Ascending aorta (tissue), 2 donors: Measurements from ENCODE around the gene ABR. TPM values are rescaled to one million over a fixed set of nuclear protein-coding genes. Genes with fewer than 3 reads are reported as not detected.

Experiments
- DNase-seq, 2 donors: peaks; one replicate each; pipeline ENCODE4 v3.0.0-alpha.2; 2019; ENCODE audit warnings: low spot score in 2 of 2
- H3K27ac ChIP-seq, 2 donors: fragments of 200-600 bp; sonication (generic); one replicate each; pipeline ENCODE4 v1.5.1; 2016 to 2017; ENCODE audit warnings: mild to moderate bottlenecking in 1 of 2
- H3K27me3 ChIP-seq: fragments of 200-600 bp; sonication (generic); one replicate; pipeline ENCODE4 v1.5.1; 2017
- H3K36me3 ChIP-seq, 2 donors: fragments of 200-600 bp; sonication (generic); one replicate each; pipeline ENCODE4 v1.5.1; 2016
- H3K4me1 ChIP-seq, 2 donors: fragments of 200-600 bp; sonication (generic); one replicate each; pipeline ENCODE4 v1.5.1; 2016 to 2017; ENCODE audit warnings: mild to moderate bottlenecking in 1 of 2
- H3K4me3 ChIP-seq, 2 donors: fragments of 200-600 bp; sonication (generic); one replicate each; pipeline ENCODE4 v1.5.1; 2016 to 2017; ENCODE audit warnings: mild to moderate bottlenecking in 1 of 2
- H3K9me3 ChIP-seq, 2 donors: fragments of 200-600 bp; sonication (generic); one replicate each; pipeline ENCODE4 v1.5.1; 2016
- intact Hi-C: fragments of 100-400 bp; cut with DNase I; formaldehyde crosslinking; loops from one replicate; pipeline ENCODE4 v1.15.1; 2023
- total RNA-seq: library from RNA; depleted of rRNA; stranded (reverse); fragments of >200 nt; gene quantifications from one replicate; pipeline ENCODE4 v1.1.0, GENCODE V29; 2016
- TF ChIP-seq, protein P1 (sequence below), 3 experiments: fragments of 200-600 bp in 2 of 3; fragments of 450-650 bp in 1 of 3; sonication (generic) in 2 of 3; IDR thresholded peaks; one replicate each; pipeline ENCODE4 v1.5.1; 2016 to 2019; ENCODE audit warnings: antibody characterized with exemption in 3 of 3, mild to moderate bottlenecking in 1 of 3, moderate library complexity in 1 of 3

Gene ABR
- total RNA-seq, 1 donor from 2014 or later, result 184 TPM

DNA sequence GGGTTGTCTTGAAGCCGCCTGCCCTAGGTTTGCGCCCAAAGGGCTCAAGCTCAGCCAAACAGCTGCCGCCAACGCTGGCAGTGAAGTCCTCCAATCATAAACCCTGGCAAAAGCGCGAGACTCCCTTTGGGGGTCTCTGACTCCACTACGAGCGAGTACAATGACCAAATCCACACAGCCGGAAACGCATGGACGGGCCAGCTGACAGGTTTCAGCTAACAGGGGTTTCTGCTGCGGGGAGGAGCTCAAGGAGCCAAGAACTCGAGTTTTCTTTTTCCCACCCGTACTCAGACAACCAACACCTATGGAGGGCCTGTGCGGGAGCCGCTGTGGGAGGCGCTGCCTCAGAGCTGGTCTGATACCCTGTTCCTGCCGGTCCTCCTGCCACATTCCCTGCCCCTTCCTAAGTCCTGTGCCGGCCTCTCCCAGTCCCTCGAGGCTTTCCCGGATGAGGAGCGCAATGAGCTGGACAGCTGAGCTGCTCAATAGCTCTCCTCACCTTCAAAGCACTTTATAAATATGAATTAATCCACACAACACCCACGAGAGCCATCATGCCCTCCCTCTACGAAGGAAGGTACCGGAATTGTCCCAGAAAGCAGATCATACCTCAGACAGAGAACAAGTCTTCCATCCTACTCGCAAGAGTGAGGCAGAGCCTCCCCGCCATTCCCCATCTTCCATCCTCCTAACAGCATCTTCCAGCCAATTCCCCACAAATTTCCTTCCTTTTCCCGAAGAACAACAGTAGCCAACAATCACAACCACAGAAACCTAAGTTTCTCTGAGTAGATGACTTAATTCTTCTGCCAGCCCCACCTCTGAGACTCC is 6.1 kb downstream of the ABR start:
- TF ChIP-seq, protein P1, sequence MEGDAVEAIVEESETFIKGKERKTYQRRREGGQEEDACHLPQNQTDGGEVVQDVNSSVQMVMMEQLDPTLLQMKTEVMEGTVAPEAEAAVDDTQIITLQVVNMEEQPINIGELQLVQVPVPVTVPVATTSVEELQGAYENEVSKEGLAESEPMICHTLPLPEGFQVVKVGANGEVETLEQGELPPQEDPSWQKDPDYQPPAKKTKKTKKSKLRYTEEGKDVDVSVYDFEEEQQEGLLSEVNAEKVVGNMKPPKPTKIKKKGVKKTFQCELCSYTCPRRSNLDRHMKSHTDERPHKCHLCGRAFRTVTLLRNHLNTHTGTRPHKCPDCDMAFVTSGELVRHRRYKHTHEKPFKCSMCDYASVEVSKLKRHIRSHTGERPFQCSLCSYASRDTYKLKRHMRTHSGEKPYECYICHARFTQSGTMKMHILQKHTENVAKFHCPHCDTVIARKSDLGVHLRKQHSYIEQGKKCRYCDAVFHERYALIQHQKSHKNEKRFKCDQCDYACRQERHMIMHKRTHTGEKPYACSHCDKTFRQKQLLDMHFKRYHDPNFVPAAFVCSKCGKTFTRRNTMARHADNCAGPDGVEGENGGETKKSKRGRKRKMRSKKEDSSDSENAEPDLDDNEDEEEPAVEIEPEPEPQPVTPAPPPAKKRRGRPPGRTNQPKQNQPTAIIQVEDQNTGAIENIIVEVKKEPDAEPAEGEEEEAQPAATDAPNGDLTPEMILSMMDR (IDR thresholded peaks at IDR 0.05), result no peak
- H3K36me3 ChIP-seq, result no peaks in the 10 kb centered on the region
- H3K4me3 ChIP-seq, result no peak overlapping the region
- H3K4me1 ChIP-seq, result peaks cover 3 to 16% of the 10 kb centered on the region in 2 donors
- DNase-seq, result no peak
- H3K27me3 ChIP-seq, result no peaks in the 10 kb centered on the region
- intact Hi-C loops, result no loop called here
- peak overlapping the region in 1 of 2 donors; percentile 25 for H3K27ac ChIP-seq
- H3K9me3 ChIP-seq, result no peaks in the 10 kb centered on the region

DNA sequence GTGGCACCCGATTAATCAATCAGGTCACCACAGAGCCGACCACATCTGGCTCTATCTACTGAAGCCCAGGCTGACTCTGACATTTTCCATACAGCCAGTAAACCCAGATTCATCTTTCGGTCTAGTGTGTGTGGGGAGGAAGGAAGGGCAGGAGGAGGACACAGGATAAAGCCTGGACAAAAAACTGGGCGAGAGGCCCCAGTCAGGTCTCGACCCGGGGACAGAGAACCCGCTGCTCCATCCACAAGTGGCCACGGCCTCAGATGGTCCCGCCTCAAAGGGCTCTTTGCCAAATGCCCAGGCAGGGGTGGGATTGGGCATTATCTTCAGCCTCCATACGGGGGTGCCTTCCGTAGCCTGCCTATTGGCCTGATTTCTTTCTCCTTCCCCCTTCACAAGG is 7.8 kb downstream of the ABR start:
- TF ChIP-seq, protein P1 (IDR thresholded peaks at IDR 0.05), result no peak
- intact Hi-C loops, result no loop called here
- Histone ChIP-seq H3K27ac (no peak overlapping the region), H3K27me3 (no peaks in the 10 kb centered on the region), H3K9me3 (no peaks in the 10 kb centered on the region), H3K4me1 (no peaks in the 10 kb centered on the region), H3K4me3 (no peak overlapping the region), H3K36me3 (no peaks in the 10 kb centered on the region)
- no peak for DNase-seq

DNA sequence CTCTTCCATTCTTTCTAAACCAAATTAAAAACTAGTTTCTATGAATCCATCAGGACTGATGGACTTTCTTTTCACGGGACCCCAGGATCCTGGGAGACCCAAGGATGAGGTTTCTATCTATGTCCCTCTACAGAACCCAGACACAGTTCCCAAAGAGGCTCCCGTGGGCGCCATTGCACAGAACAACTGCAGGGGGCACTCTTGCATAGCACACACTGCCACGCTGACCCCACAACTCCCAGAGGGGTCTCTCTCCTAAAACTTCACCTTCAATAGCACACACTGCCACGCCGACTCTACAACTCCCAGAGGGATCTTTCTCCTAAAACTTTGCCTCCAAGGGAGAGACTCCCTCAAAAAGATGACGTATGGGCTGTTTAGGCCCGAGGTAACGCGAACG is 9.0 kb downstream of the ABR start:
- no peak overlapping the region for H3K27ac ChIP-seq
- TF ChIP-seq, protein P1 (IDR thresholded peaks at IDR 0.05), result no peak
- H3K27me3 ChIP-seq, result no peaks in the 10 kb centered on the region
- no peak for DNase-seq
- H3K4me1 ChIP-seq, result no peaks in the 10 kb centered on the region
- intact Hi-C loops, result no loop called here
- no peaks in the 10 kb centered on the region for H3K9me3 ChIP-seq
- H3K36me3 ChIP-seq, result peaks cover 0 to 4% of the 10 kb centered on the region in 2 donors
- H3K4me3 ChIP-seq, result no peak overlapping the region

DNA sequence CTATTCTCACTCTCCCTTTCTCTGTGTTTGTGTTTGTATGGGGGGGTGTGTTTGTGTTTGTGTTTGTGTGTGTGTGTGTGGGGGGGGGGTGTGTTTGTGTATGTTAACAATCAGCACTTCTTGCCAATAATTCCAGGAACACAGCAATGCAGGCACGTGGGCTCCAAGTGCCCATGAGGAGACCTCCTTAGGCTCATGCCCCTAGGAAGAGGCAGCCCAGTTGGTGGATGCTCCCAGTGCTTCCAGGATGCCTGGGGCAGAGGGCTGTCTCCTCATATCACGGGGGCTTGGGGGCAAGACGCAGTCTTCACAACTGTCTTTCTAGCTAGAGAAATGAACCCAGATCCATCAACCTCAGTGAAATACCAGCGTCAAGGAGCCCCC is 9.9 kb downstream of the ABR start:
- Histone ChIP-seq H3K36me3 (peaks cover 0 to 4% of the 10 kb centered on the region in 2 donors), H3K4me1 (no peaks in the 10 kb centered on the region), H3K9me3 (no peaks in the 10 kb centered on the region), H3K4me3 (no peak overlapping the region), H3K27me3 (no peaks in the 10 kb centered on the region), H3K27ac (no peak overlapping the region)
- DNase-seq, result no peak
- TF ChIP-seq, protein P1 (IDR thresholded peaks at IDR 0.05), result no peak
- intact Hi-C loops, result no loop called here

DNA sequence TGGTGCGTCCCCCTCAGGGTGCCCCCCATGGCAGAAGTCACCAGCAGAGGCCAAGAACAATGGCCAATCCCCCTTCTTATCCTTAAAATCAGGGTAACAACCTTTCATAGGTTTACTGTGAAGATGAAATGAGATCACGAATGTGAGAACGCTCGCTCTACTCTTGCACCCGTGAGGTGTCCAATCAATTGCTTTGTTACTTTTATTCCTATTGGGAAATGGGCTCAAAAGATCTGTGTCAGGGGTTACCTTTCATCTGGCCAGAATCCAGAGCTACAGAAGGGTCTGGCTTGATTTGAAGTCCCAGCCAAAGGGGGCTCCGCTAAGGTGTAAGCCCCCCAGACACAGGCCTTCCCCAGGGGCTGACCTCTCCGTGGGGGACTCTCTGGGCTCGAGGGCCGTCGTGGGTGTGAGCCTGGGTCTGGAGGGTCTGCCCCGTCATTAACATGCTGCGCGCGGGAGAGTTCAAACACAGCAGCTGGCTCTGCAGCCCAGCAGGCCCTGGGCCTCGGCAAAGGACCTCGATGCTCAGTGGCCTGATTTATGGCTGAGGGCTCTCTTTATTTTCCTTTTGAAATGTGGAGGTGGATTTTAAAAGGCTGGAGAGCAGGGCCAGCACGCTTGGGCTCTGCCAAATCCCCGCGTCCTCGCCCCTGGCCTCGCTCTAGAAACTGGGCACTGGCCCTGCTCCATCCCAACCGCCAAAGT is 10.4 kb downstream of the ABR start:
- DNase-seq, result no peak
- no peaks in the 10 kb centered on the region for H3K9me3 ChIP-seq
- H3K36me3 ChIP-seq, result peaks cover 0 to 4% of the 10 kb centered on the region in 2 donors
- no peak overlapping the region for H3K4me3 ChIP-seq
- no peaks in the 10 kb centered on the region for H3K27me3 ChIP-seq
- intact Hi-C loops, result no loop called here
- TF ChIP-seq, protein P1 (IDR thresholded peaks at IDR 0.05), result no peak
- H3K4me1 ChIP-seq, result no peaks in the 10 kb centered on the region
- H3K27ac ChIP-seq, result no peak overlapping the region
